K562 (cell line): Measurements from ENCODE around the gene FBXO46. TPM values are rescaled to one million over a fixed set of nuclear protein-coding genes. Genes with fewer than 3 reads are reported as not detected.
"Not testable (repeated sequence)": the region's sequence is repeated elsewhere in the genome, so short reads cannot be mapped to it uniquely, and the experiment has no call there.

Experiments used
- ATAC-seq: fragments of 200-7000 bp; cut with Tn5 transposase; 3 replicates; pipeline ENCODE4 v1.9.1; 2020; ENCODE audit warnings: moderate library complexity
- BruUV-seq: library from RNA; stranded (reverse); fragments of 400-500 nt; replicated peaks from 2 replicates; lab custom pipeline; 2021; lab: Mats Ljungman, UMichigan
- CTCF ChIA-PET: fragments of 300-600 bp; formaldehyde crosslinking; extraction: SDS; loops from one replicate; lab custom pipeline; 2021; ENCODE audit warnings: low intra/inter-chr PET ratio; lab: Yijun Ruan, JAX
- POLR2A ChIA-PET: fragments of 300-600, 350-650 bp; sonication (Branson Sonifier 250); formaldehyde crosslinking; extraction: SDS; loops from one replicate; lab custom pipeline; 2021; ENCODE audit warnings: antibody characterized with exemption, inconsistent platforms; lab: Yijun Ruan, JAX
- DNase-seq, 4 experiments: peaks; one replicate each; pipeline versions ENCODE4 v3.0.0 to v3.0.0-alpha.2; 2011 to 2018; ENCODE audit warnings: low spot score in 3 of 4, mixed read lengths in 3 of 4; ENCODE audit errors: extremely low read depth in 1 of 4
- FAIRE-seq: peaks from 2 replicates; lab custom pipeline; 2011; peaks lifted over from hg19 to GRCh38; lab: Jason Lieb, UNC
- H2AFZ ChIP-seq: 2 replicates; pipeline ENCODE4 v1.6.0; 2011; ENCODE audit warnings: low read depth, low read length, control low read depth, inconsistent platforms
- H3K27ac ChIP-seq: fragments of 200-600 bp; 3 replicates; pipeline ENCODE4 v1.8.0; 2011; ENCODE audit warnings: low read depth, mild to moderate bottlenecking, control low read depth, inconsistent platforms, low read length, moderate library complexity, mixed read lengths; ENCODE audit errors: extremely low read depth
- H3K27me3 ChIP-seq, 2 experiments: fragments of 300-600 bp in 1 of 2; 2 replicates in 1 of 2; 3 replicates in 1 of 2; pipeline versions ENCODE4 v1.6.0 to v1.8.0; 2011; ENCODE audit warnings: inconsistent platforms in 2 of 2, low read length in 2 of 2, mild to moderate bottlenecking in 1 of 2, mixed read lengths in 1 of 2, moderate library complexity in 1 of 2; ENCODE audit not compliant: control insufficient read depth in 2 of 2, insufficient read depth in 2 of 2
- H3K36me3 ChIP-seq: fragments of 300-600 bp; 3 replicates; pipeline ENCODE4 v1.8.0; 2011; ENCODE audit warnings: mild to moderate bottlenecking, low read length, inconsistent platforms; ENCODE audit not compliant: control insufficient read depth, insufficient read depth
- H3K4me1 ChIP-seq, 2 experiments: fragments of 200-600 bp in 1 of 2; replicated peaks in 1 of 2; 2 replicates in 1 of 2; 3 replicates in 1 of 2; pipeline versions ENCODE4 v1.5.1 to v1.8.0; 2011; ENCODE audit warnings: inconsistent platforms in 2 of 2, low read length in 2 of 2, mild to moderate bottlenecking in 1 of 2, mixed read lengths in 1 of 2, moderate library complexity in 1 of 2; ENCODE audit not compliant: control insufficient read depth in 2 of 2, insufficient read depth in 2 of 2
- H3K4me2 ChIP-seq: 2 replicates; pipeline ENCODE4 v1.6.1; 2011; ENCODE audit warnings: low read length, control low read depth, inconsistent platforms, mixed read lengths; ENCODE audit not compliant: insufficient read depth
- H3K4me3 ChIP-seq: fragments of 200-600 bp; sonication (generic), shearing (Covaris generic); 2 replicates; pipeline ENCODE4 v1.5.1; 2016; ENCODE audit warnings: control low read depth, inconsistent platforms
- H3K79me2 ChIP-seq: fragments of 200-600 bp; 3 replicates; pipeline ENCODE4 v1.8.0; 2011; ENCODE audit warnings: low read length, inconsistent platforms; ENCODE audit not compliant: control insufficient read depth, insufficient read depth
- H3K9ac ChIP-seq, 2 experiments: 2 replicates each; pipeline versions ENCODE4 v1.6.0 to v1.6.1; 2011; ENCODE audit warnings: low read depth in 2 of 2, low read length in 2 of 2, control low read depth in 1 of 2, inconsistent platforms in 1 of 2, mild to moderate bottlenecking in 1 of 2, mixed read lengths in 1 of 2; ENCODE audit not compliant: insufficient read depth in 1 of 2
- H3K9me1 ChIP-seq: one replicate; pipeline ENCODE4 v1.6.0; 2011; ENCODE audit warnings: inconsistent platforms, mild to moderate bottlenecking, low read length, moderate library complexity; ENCODE audit not compliant: control insufficient read depth, insufficient read depth
- H3K9me3 ChIP-seq: replicated peaks from 2 replicates; pipeline ENCODE4 v1.5.1; 2011; ENCODE audit warnings: low read depth, low read length, inconsistent platforms; ENCODE audit not compliant: control insufficient read depth, insufficient read depth
- H4K20me1 ChIP-seq: replicated peaks from 2 replicates; pipeline ENCODE4 v1.6.1; 2011; ENCODE audit warnings: low read length, inconsistent platforms, mixed read lengths; ENCODE audit not compliant: control insufficient read depth, insufficient read depth
- POLR2A ChIP-seq: fragments of 450-650 bp; conservative IDR thresholded peaks from 2 replicates; pipeline ENCODE4 v1.6.1; 2016
- POLR2AphosphoS2 ChIP-seq: IDR thresholded peaks from 2 replicates; pipeline ENCODE4 v1.6.1; 2012; ENCODE audit warnings: low read length, improper control_type of control experiment
- POLR2B ChIP-seq: fragments of 450-650 bp; IDR thresholded peaks from 2 replicates; pipeline ENCODE4 v1.6.1; 2018; ENCODE audit warnings: low read depth; ENCODE audit not compliant: partially characterized antibody
- POLR2G ChIP-seq: fragments of 200-400 bp; formaldehyde crosslinking; IDR thresholded peaks from 2 replicates; pipeline ENCODE4 v1.6.1; 2017; ENCODE audit warnings: low read depth, mild to moderate bottlenecking, antibody characterized with exemption, low read length, moderate library complexity
- RBFOX2 ChIP-seq: fragments of 200-400 bp; formaldehyde crosslinking; IDR thresholded peaks from 2 replicates; pipeline ENCODE4 v1.6.1; 2017; ENCODE audit warnings: low read depth, mild to moderate bottlenecking, low read length, moderate library complexity
- WGBS: fragments of 100-300 bp; shearing (Covaris generic); methylation state at CpG from one replicate; pipeline ENCODE4 v1.1.6; 2016; ENCODE audit warnings: low coverage, mixed read lengths; ENCODE audit not compliant: insufficient coverage; ENCODE audit errors: missing lambda C conversion rate; 5-methylcytosine and 5-hydroxymethylcytosine counted together
- in situ Hi-C: fragments of 300-500 bp; cut with MboI; formaldehyde crosslinking; loops from 4 replicates; pipeline ENCODE4 v1.15.0; 2018; ENCODE audit warnings: inconsistent platforms, mixed read lengths
- intact Hi-C: fragments of 100-400 bp; cut with micrococcal nuclease; formaldehyde crosslinking; loops from 2 replicates; pipeline ENCODE4 v1.14.2; 2022
- polyA plus RNA-seq, 8 experiments: library from polyadenylated mRNA; depleted of rRNA in 4 of 8; stranded (reverse) in 5 of 8; unstranded in 3 of 8; fragments of >200 nt; fragmentation: Nextera tagmentation in 2 of 8; fragmentation: Illumina TruSeq in 1 of 8; extraction: Ambion mirVana in 2 of 8; extraction: Trizol in 1 of 8; gene quantifications; 2 replicates each; pipeline versions ENCODE4 v1.2.1 to v1.2.3, GENCODE V29; 2011 to 2014; ENCODE audit warnings: inconsistent platforms in 1 of 8, missing spikeins in 1 of 8
- total RNA-seq, 7 experiments: library from RNA; depleted of rRNA in 6 of 7; stranded (reverse); fragments of >200 nt in 6 of 7; fragmentation: Illumina TruSeq in 2 of 7; extraction: Trizol in 2 of 7; gene quantifications; 2 replicates each; pipeline versions ENCODE4 v1.2.1 to v1.2.3, GENCODE V29; 2011 to 2021; ENCODE audit warnings: low replicate concordance in 1 of 7

Gene FBXO46
- total and polyA plus RNA-seq, 9 of the 15 experiments (the other 6 are each of a cell fraction or from before 2014, with no cell fraction given): 1.5 to 36.1 (median 7.3) TPM

- ATAC-seq, H3K9me3 ChIP-seq: not testable (repeated sequence)
- peak; percentile 46 for TF ChIP-seq POLR2A
- 0 out of 2 replicates have a peak, but pooled peaks have one; percentile 16 for TF ChIP-seq RBFOX2
- TF ChIP-seq POLR2AphosphoS2: peak; percentile 70; the same call in 1 of the 2 replicates
- TF ChIP-seq POLR2G: 0 out of 2 replicates have a peak, but pooled peaks have one; percentile 21
- TF ChIP-seq POLR2B: peak; percentile 0
These were observed 45.7 kb downstream of the FBXO46 start for GRCh38 chr19:45685045-45685444.

More at GRCh38 chr19:45685045-45685444, 45.7 kb downstream of the FBXO46 start:
- DNase-seq, H3K9me1 ChIP-seq, H3K27me3 ChIP-seq, intact Hi-C loops, H3K4me2 ChIP-seq, in situ Hi-C loops, H3K4me3 ChIP-seq, H3K27ac ChIP-seq, BruUV-seq, H3K9ac ChIP-seq, H2AFZ ChIP-seq, H4K20me1 ChIP-seq, CTCF ChIA-PET, FAIRE-seq: not testable (repeated sequence)
- Histone ChIP-seq H3K4me1 (peaks cover 3 to 19% of the 10 kb centered on the region in 2 experiments; a peak in 2 of 5 replicates), H3K36me3 (peaks cover 70% of the 10 kb centered on the region; the same call in 2 of the 3 replicates), H3K79me2 (peaks cover 15% of the 10 kb centered on the region)
- POLR2A ChIA-PET: interaction anchor here (0.6 to 3.1 kb wide), 4 partner anchors 7 to 28 kb away, joined by 3 to 15 read pairs (median 6); partner anchors contain the start of genes QPCTL and SNRPD2
- 82% methylated on average over 6 of the region's 11 CpGs for whole genome bisulfite sequencing
